Measurements from ENCODE around the gene DTNB.
A peak's percentile ranks its signal among the peaks of the same experiment; 100 is the strongest.

The DTNB gene

GRCh38 chr2:25576596-25576995 lies 96.8 kb downstream of the DTNB start:
- TF ChIP-seq CTCF (conservative IDR thresholded peaks at IDR 0.05) (no peak), ZFX (IDR thresholded peaks at IDR 0.05) (no peak)
- H3K27ac ChIP-seq, result no peak overlapping the region

- H3K27ac ChIP-seq, result no peak overlapping the region
- TF ChIP-seq CTCF (conservative IDR thresholded peaks at IDR 0.05) (no peak), ZFX (IDR thresholded peaks at IDR 0.05) (no peak)
Measured at GRCh38 chr2:25572638-25573037, 100.7 kb downstream of the DTNB start.

GRCh38 chr2:25570161-25570845 lies 103.1 kb downstream of the DTNB start:
- H3K27ac ChIP-seq, result no peak overlapping the region
- TF ChIP-seq ZFX (IDR thresholded peaks at IDR 0.05) (no peak), CTCF (conservative IDR thresholded peaks at IDR 0.05) (no peak)

- no peak overlapping the region for H3K27ac ChIP-seq
- TF ChIP-seq CTCF (conservative IDR thresholded peaks at IDR 0.05), result peak; percentile 48
- TF ChIP-seq ZFX (IDR thresholded peaks at IDR 0.05), result no peak
Measured at GRCh38 chr2:25567406-25567805, 106.0 kb downstream of the DTNB start.

- TF ChIP-seq ZFX (IDR thresholded peaks at IDR 0.05) (no peak), CTCF (conservative IDR thresholded peaks at IDR 0.05) (no peak)
- H3K27ac ChIP-seq, result no peak overlapping the region
Measured at GRCh38 chr2:25566694-25567093, 106.7 kb downstream of the DTNB start.

- no peak overlapping the region for H3K27ac ChIP-seq
- TF ChIP-seq ZFX (IDR thresholded peaks at IDR 0.05) (no peak), CTCF (conservative IDR thresholded peaks at IDR 0.05) (no peak)
Measured at GRCh38 chr2:25566094-25566493, 107.3 kb downstream of the DTNB start.

GRCh38 chr2:25561136-25561850 lies 112.1 kb downstream of the DTNB start:
- H3K27ac ChIP-seq, result no peak overlapping the region
- TF ChIP-seq CTCF (conservative IDR thresholded peaks at IDR 0.05) (no peak), ZFX (IDR thresholded peaks at IDR 0.05) (no peak)

Data from C4-2B (cell line).